Amniotic stem cell (primary cell): Measurements from ENCODE around the gene TM7SF3.

Experiments
- DNase-seq: peaks from one replicate; lab custom pipeline; 2025; lab: John Stamatoyannopoulos, UW

The TM7SF3 gene

GRCh38 chr12:26928661-26929060 is 85.5 kb downstream of the TM7SF3 start:
- DNase-seq: no peak
